Peyer's patch (tissue), 4 donors: ENCODE data around the gene OST4. TPM values are rescaled to one million over a fixed set of nuclear protein-coding genes. Genes with fewer than 3 reads are reported as not detected.

ENCODE experiments used
- DNase-seq, 3 donors: peaks; one replicate each; pipeline ENCODE4 v3.0.0-alpha.2; 2017 to 2019
- H3K27ac ChIP-seq, 4 donors: fragments of 200-600 bp; sonication (generic); one replicate each; pipeline ENCODE4 v1.5.1; 2016 to 2019
- H3K27me3 ChIP-seq, 2 donors: fragments of 200-600 bp; sonication (generic); one replicate each; pipeline ENCODE4 v1.5.1; 2019
- H3K36me3 ChIP-seq, 3 donors: fragments of 200-600 bp; sonication (generic); one replicate each; pipeline ENCODE4 v1.5.1; 2016 to 2019
- H3K4me1 ChIP-seq, 4 donors: fragments of 200-600 bp; sonication (generic); one replicate each; pipeline ENCODE4 v1.5.1; 2016 to 2019
- H3K4me3 ChIP-seq, 4 donors: fragments of 200-600 bp; sonication (generic); 1 replicate in 3 of 4; 2 replicates in 1 of 4; pipeline ENCODE4 v1.5.1; 2016 to 2019; ENCODE audit warnings: mild to moderate bottlenecking in 1 of 4
- H3K9me3 ChIP-seq, 4 donors: fragments of 200-600 bp; sonication (generic); one replicate each; pipeline ENCODE4 v1.5.1; 2016 to 2019; ENCODE audit warnings: mild to moderate bottlenecking in 1 of 4
- POLR2A ChIP-seq, 2 donors: fragments of 450-650 bp; IDR thresholded peaks; one replicate each; pipeline ENCODE4 v1.5.1; 2017; ENCODE audit warnings: antibody characterized with exemption in 2 of 2, mild to moderate bottlenecking in 2 of 2, moderate library complexity in 2 of 2
- total RNA-seq, 4 donors: library from RNA; depleted of rRNA; stranded (reverse); fragments of >200 nt; gene quantifications; one replicate each; pipeline ENCODE4 v1.1.0, GENCODE V29; 2016
- TF ChIP-seq, protein P1 (sequence below), 6 experiments: fragments of 450-650 bp in 4 of 6; fragments of 200-600 bp in 2 of 6; sonication (generic) in 1 of 6; IDR thresholded peaks; one replicate each; pipeline ENCODE4 v1.5.1; 2017 to 2019; ENCODE audit warnings: antibody characterized with exemption in 6 of 6, mild to moderate bottlenecking in 3 of 6, moderate library complexity in 1 of 6

Gene OST4
- total RNA-seq, 4 donors from 2014 or later, result 136 to 329 (median 225) TPM

DNA sequence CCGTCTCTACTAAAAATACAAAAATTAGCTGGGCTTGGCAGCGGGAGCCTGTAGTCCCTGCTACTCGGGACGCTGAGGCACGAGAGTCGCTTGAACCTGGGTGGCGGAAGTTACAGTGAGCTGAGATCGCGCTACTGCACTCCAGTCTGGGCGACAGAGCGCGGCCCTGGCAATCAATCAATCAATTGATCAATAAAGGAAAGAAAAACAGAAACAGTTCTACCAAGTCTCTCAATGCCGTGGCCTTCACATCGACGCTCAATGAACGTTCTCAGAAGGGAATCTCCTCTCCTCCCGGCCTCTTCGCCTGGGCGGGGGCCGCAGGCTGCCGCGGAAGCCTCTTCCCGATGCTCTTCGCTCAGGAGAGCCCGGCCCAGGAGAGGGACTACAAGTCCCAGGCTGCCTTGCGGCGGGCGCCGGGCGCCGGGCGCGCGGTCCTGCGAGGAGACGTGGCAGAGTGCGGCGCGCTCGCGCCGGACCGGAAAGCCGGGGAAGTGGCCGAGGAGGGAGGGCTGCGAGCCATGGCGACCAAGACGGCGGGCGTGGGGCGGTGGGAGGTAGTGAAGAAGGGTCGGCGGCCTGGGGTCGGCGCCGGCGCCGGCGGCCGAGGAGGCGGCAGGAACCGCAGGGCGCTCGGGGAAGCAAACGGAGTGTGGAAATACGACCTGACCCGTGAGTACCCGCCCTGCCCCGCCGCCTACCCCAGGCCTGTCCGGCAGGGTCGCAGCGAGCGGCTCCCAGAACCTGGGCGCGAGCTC, 38.8 kb downstream of the OST4 start, which contains the start of gene TMEM214:
TSS of gene TMEM214 (plus strand) at position 471 of the 758 bp plus-strand sequence. CDS start at position 522, 51 bp downstream.
- no peaks in the 10 kb centered on the region for H3K9me3 ChIP-seq
- H3K4me1 ChIP-seq, result peaks cover 0 to 20% (median 5%) of the 10 kb centered on the region in 4 donors
- peak within 1 kb of the TSS; percentile 71 to 98 (median 90) for H3K4me3 ChIP-seq
- TF ChIP-seq POLR2A (IDR thresholded peaks at IDR 0.05), result peak; percentile 75 to 89
- TF ChIP-seq, protein P1, sequence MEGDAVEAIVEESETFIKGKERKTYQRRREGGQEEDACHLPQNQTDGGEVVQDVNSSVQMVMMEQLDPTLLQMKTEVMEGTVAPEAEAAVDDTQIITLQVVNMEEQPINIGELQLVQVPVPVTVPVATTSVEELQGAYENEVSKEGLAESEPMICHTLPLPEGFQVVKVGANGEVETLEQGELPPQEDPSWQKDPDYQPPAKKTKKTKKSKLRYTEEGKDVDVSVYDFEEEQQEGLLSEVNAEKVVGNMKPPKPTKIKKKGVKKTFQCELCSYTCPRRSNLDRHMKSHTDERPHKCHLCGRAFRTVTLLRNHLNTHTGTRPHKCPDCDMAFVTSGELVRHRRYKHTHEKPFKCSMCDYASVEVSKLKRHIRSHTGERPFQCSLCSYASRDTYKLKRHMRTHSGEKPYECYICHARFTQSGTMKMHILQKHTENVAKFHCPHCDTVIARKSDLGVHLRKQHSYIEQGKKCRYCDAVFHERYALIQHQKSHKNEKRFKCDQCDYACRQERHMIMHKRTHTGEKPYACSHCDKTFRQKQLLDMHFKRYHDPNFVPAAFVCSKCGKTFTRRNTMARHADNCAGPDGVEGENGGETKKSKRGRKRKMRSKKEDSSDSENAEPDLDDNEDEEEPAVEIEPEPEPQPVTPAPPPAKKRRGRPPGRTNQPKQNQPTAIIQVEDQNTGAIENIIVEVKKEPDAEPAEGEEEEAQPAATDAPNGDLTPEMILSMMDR (IDR thresholded peaks at IDR 0.05), result peak in 1 of 6 experiments; percentile 27
- DNase-seq, result peak; percentile 85 to 95 (median 92)
- H3K27ac ChIP-seq, result peak within 1 kb of the TSS; percentile 79 to 87 (median 84)
- peaks cover 0 to 30% (median 0%) of the 10 kb centered on the region in 3 donors for H3K36me3 ChIP-seq
- no peaks in the 10 kb centered on the region for H3K27me3 ChIP-seq

DNA sequence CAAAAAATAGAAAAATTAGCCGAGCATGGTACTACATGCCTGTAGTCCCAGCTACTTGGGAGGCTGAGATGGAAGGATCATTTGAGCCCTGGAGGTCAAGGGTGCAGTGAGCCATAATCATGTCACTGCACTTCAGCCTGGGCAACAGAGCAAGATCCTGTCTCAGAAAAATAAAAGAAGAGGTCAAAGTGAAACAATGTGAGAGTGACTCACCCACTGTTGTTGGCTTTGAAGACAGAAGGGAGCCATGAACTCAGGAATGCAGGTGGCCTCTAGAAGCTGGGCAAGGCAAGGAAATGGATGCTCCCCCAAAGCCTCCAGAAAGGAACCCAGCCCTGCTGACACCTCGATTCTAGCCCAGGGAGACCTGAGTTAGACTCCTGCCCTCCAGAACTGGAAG, 42.4 kb downstream of the OST4 start:
- no peak overlapping the region for H3K27ac ChIP-seq
- peaks cover 0 to 29% (median 0%) of the 10 kb centered on the region in 3 donors for H3K36me3 ChIP-seq
- no peak for DNase-seq
- H3K4me3 ChIP-seq, result no peak overlapping the region
- H3K27me3 ChIP-seq, result no peaks in the 10 kb centered on the region
- peaks cover 0 to 11% (median 4%) of the 10 kb centered on the region in 4 donors for H3K4me1 ChIP-seq
- H3K9me3 ChIP-seq, result no peaks in the 10 kb centered on the region
- TF ChIP-seq, protein P1 (IDR thresholded peaks at IDR 0.05), result no peak
- TF ChIP-seq POLR2A (IDR thresholded peaks at IDR 0.05), result no peak

DNA sequence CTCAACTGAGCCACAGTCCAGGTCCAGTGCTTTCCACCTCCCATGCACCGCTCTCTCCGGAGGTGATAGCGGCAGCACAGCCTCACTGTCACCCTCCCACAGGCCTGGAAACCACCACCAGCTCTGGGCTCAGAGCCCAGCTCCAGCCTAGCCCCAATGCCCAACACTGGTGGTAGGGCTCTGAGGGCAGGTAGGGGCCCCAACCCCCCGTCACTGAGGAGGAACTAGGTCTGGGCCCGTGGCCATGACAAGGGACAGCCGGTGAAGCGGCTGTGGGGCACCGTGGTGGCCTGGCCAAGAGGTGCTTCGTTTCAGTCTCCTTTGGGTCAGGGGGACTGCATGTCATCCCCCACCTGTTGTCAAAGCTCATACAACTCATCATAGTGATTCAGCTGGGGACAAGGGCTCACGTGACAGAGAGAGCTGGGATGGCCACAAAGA, 44.2 kb downstream of the OST4 start:
- Histone ChIP-seq H3K9me3 (no peaks in the 10 kb centered on the region), H3K27ac (no peak overlapping the region), H3K4me1 (peaks cover 0 to 4% (median 0%) of the 10 kb centered on the region in 4 donors), H3K27me3 (no peaks in the 10 kb centered on the region), H3K36me3 (peaks cover 0 to 29% (median 0%) of the 10 kb centered on the region in 3 donors), H3K4me3 (no peak overlapping the region)
- TF ChIP-seq, protein P1 (IDR thresholded peaks at IDR 0.05), result no peak
- no peak for TF ChIP-seq POLR2A (IDR thresholded peaks at IDR 0.05)
- no peak for DNase-seq

DNA sequence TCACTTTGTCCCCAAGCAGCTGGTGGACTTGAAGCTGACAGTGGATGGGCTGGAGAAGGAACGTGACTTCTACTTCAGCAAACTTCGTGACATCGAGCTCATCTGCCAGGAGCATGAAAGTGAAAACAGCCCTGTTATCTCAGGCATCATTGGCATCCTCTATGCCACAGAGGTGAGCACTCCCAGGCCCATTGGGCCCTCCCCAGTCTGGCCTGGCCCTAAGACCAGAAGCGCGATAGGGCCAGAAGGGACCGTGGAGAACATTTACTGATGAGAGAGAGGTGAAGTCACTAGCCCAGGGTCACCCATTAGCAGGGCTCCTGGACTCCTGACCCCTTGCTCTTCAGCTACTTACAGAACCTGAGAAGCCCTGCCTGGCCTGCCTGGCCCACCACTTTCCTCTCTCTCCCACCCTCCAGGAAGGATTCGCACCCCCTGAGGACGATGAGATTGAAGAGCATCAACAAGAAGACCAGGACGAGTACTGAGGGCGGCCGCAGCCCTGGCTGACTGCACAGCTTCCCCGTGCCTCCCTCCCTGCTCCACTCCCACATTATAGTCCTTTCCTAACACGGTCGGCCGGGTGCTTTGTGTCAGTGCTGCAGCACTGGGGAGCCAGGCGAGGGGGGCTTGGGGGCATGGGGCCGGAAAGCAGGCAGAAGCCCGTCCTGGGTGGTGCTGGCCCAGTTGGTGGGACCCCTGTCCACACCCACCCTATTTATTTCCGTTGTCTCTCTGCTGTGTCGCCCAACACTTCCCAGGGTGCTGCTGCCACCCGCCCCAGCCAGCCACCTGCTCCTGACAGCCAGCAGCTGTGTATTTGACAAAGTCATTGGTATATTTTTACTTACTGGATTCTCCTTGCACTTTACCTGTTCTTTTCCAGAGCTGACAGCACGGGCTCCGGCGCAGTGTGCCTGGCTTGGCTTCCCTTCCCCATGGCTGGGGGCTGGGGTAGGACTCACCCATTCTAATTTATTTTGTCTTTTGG, 45.3 kb downstream of the OST4 start:
- no peak overlapping the region for H3K27ac ChIP-seq
- H3K36me3 ChIP-seq, result peaks cover 0 to 29% (median 0%) of the 10 kb centered on the region in 3 donors
- TF ChIP-seq, protein P1 (IDR thresholded peaks at IDR 0.05), result no peak
- no peak for TF ChIP-seq POLR2A (IDR thresholded peaks at IDR 0.05)
- no peak overlapping the region for H3K4me3 ChIP-seq
- DNase-seq, result peak in 1 of 3 donors; percentile 31
- no peaks in the 10 kb centered on the region for H3K9me3 ChIP-seq
- no peaks in the 10 kb centered on the region for H3K27me3 ChIP-seq
- H3K4me1 ChIP-seq, result peaks cover 0 to 6% (median 0%) of the 10 kb centered on the region in 4 donors

DNA sequence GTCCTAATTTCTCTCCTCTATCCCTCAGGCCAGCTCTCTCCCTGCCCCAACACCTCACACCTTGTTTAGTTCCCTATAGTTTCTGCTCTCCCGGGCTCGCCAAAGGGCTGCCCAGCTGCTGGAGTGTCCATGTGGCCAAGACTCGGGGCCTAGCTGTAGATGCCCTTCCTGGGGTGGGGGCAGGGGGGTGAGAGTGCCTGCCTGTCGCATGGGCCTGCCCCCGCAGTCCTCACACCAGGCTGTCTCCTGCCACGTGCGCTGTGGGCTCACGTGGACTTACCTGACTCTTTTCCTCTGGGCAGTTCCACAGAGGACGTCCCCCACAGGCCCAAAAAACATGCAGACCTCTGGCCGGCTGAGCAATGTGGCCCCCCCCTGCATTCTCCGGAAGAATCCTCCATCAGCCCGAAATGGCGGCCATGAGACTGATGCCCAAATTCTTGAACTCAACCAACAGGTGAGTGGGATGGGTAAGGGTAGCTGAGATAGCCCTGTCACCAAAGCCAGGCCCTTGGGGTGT, 46.1 kb downstream of the OST4 start:
- peaks cover 0 to 12% (median 0%) of the 10 kb centered on the region in 4 donors for H3K4me1 ChIP-seq
- no peak for TF ChIP-seq POLR2A (IDR thresholded peaks at IDR 0.05)
- DNase-seq, result peak in 1 of 3 donors; percentile 30
- H3K4me3 ChIP-seq, result no peak overlapping the region
- H3K27ac ChIP-seq, result no peak overlapping the region
- peaks cover 0 to 29% (median 0%) of the 10 kb centered on the region in 3 donors for H3K36me3 ChIP-seq
- no peaks in the 10 kb centered on the region for H3K27me3 ChIP-seq
- no peaks in the 10 kb centered on the region for H3K9me3 ChIP-seq
